K562 (cell line): ENCODE measurements around the gene KCTD15. TPM values are rescaled to one million over a fixed set of nuclear protein-coding genes. Genes with fewer than 3 reads are reported as not detected.

Experiments
- ATAC-seq: fragments of 200-7000 bp; cut with Tn5 transposase; 3 replicates; pipeline ENCODE4 v1.9.1; 2020; ENCODE audit warnings: moderate library complexity
- BruUV-seq: library from RNA; stranded (reverse); fragments of 400-500 nt; replicated peaks from 2 replicates; lab custom pipeline; 2021; lab: Mats Ljungman, UMichigan
- CTCF ChIA-PET: fragments of 300-600 bp; formaldehyde crosslinking; extraction: SDS; loops from one replicate; lab custom pipeline; 2021; ENCODE audit warnings: low intra/inter-chr PET ratio; lab: Yijun Ruan, JAX
- POLR2A ChIA-PET: fragments of 300-600, 350-650 bp; sonication (Branson Sonifier 250); formaldehyde crosslinking; extraction: SDS; loops from one replicate; lab custom pipeline; 2021; ENCODE audit warnings: antibody characterized with exemption, inconsistent platforms; lab: Yijun Ruan, JAX
- DNase-seq, 4 experiments: peaks; one replicate each; pipeline versions ENCODE4 v3.0.0 to v3.0.0-alpha.2; 2011 to 2018; ENCODE audit warnings: low spot score in 3 of 4, mixed read lengths in 3 of 4; ENCODE audit errors: extremely low read depth in 1 of 4
- FAIRE-seq: peaks from 2 replicates; lab custom pipeline; 2011; peaks lifted over from hg19 to GRCh38; lab: Jason Lieb, UNC
- H2AFZ ChIP-seq: 2 replicates; pipeline ENCODE4 v1.6.0; 2011; ENCODE audit warnings: low read depth, low read length, control low read depth, inconsistent platforms
- H3K27ac ChIP-seq: fragments of 200-600 bp; 3 replicates; pipeline ENCODE4 v1.8.0; 2011; ENCODE audit warnings: low read depth, mild to moderate bottlenecking, control low read depth, inconsistent platforms, low read length, moderate library complexity, mixed read lengths; ENCODE audit errors: extremely low read depth
- H3K27me3 ChIP-seq, 2 experiments: fragments of 300-600 bp in 1 of 2; 2 replicates in 1 of 2; 3 replicates in 1 of 2; pipeline versions ENCODE4 v1.6.0 to v1.8.0; 2011; ENCODE audit warnings: inconsistent platforms in 2 of 2, low read length in 2 of 2, mild to moderate bottlenecking in 1 of 2, mixed read lengths in 1 of 2, moderate library complexity in 1 of 2; ENCODE audit not compliant: control insufficient read depth in 2 of 2, insufficient read depth in 2 of 2
- H3K36me3 ChIP-seq: fragments of 300-600 bp; 3 replicates; pipeline ENCODE4 v1.8.0; 2011; ENCODE audit warnings: mild to moderate bottlenecking, low read length, inconsistent platforms; ENCODE audit not compliant: control insufficient read depth, insufficient read depth
- H3K4me1 ChIP-seq, 2 experiments: fragments of 200-600 bp in 1 of 2; replicated peaks in 1 of 2; 2 replicates in 1 of 2; 3 replicates in 1 of 2; pipeline versions ENCODE4 v1.5.1 to v1.8.0; 2011; ENCODE audit warnings: inconsistent platforms in 2 of 2, low read length in 2 of 2, mild to moderate bottlenecking in 1 of 2, mixed read lengths in 1 of 2, moderate library complexity in 1 of 2; ENCODE audit not compliant: control insufficient read depth in 2 of 2, insufficient read depth in 2 of 2
- H3K4me2 ChIP-seq: 2 replicates; pipeline ENCODE4 v1.6.1; 2011; ENCODE audit warnings: low read length, control low read depth, inconsistent platforms, mixed read lengths; ENCODE audit not compliant: insufficient read depth
- H3K4me3 ChIP-seq: fragments of 200-600 bp; sonication (generic), shearing (Covaris generic); 2 replicates; pipeline ENCODE4 v1.5.1; 2016; ENCODE audit warnings: control low read depth, inconsistent platforms
- H3K79me2 ChIP-seq: fragments of 200-600 bp; 3 replicates; pipeline ENCODE4 v1.8.0; 2011; ENCODE audit warnings: low read length, inconsistent platforms; ENCODE audit not compliant: control insufficient read depth, insufficient read depth
- H3K9ac ChIP-seq, 2 experiments: 2 replicates each; pipeline versions ENCODE4 v1.6.0 to v1.6.1; 2011; ENCODE audit warnings: low read depth in 2 of 2, low read length in 2 of 2, control low read depth in 1 of 2, inconsistent platforms in 1 of 2, mild to moderate bottlenecking in 1 of 2, mixed read lengths in 1 of 2; ENCODE audit not compliant: insufficient read depth in 1 of 2
- H3K9me1 ChIP-seq: one replicate; pipeline ENCODE4 v1.6.0; 2011; ENCODE audit warnings: inconsistent platforms, mild to moderate bottlenecking, low read length, moderate library complexity; ENCODE audit not compliant: control insufficient read depth, insufficient read depth
- H3K9me3 ChIP-seq: replicated peaks from 2 replicates; pipeline ENCODE4 v1.5.1; 2011; ENCODE audit warnings: low read depth, low read length, inconsistent platforms; ENCODE audit not compliant: control insufficient read depth, insufficient read depth
- H4K20me1 ChIP-seq: replicated peaks from 2 replicates; pipeline ENCODE4 v1.6.1; 2011; ENCODE audit warnings: low read length, inconsistent platforms, mixed read lengths; ENCODE audit not compliant: control insufficient read depth, insufficient read depth
- ADNP ChIP-seq: fragments of 200-800 bp; sonication (Bioruptor generic); IDR thresholded peaks from 2 replicates; pipeline ENCODE4 v1.6.1; 2016; ENCODE audit warnings: missing genetic modification characterization, missing compliant biosample characterization
- CBX5 ChIP-seq: IDR thresholded peaks from 2 replicates; pipeline ENCODE4 v1.6.1; 2014; ENCODE audit warnings: low read depth, borderline replicate concordance
- ETV5 ChIP-seq: sonication (generic); formaldehyde crosslinking; IDR thresholded peaks from 2 replicates; pipeline ENCODE4 v1.4.0; 2020; ENCODE audit warnings: low read depth, mild to moderate bottlenecking, missing genetic modification reagents
- FOS ChIP-seq: IDR thresholded peaks from 3 replicates; pipeline ENCODE4 v1.6.1; 2011; ENCODE audit not compliant: insufficient read length; ENCODE audit errors: extremely low read depth
- GATAD2A ChIP-seq: fragments of 450-650 bp; IDR thresholded peaks from 2 replicates; pipeline ENCODE4 v1.6.1; 2017
- LCOR ChIP-seq: sonication (generic); formaldehyde crosslinking; IDR thresholded peaks from 2 replicates; pipeline ENCODE4 v1.8.0; 2022; ENCODE audit warnings: mild to moderate bottlenecking, missing genetic modification reagents
- NBN ChIP-seq: fragments of 450-650 bp; IDR thresholded peaks from 2 replicates; pipeline ENCODE4 v1.6.1; 2016; ENCODE audit warnings: low read depth, mild to moderate bottlenecking
- NFIC ChIP-seq: fragments of 450-650 bp; IDR thresholded peaks from 2 replicates; pipeline ENCODE4 v1.6.1; 2017; ENCODE audit warnings: mild to moderate bottlenecking, inconsistent platforms
- PHB ChIP-seq: fragments of 250-450 bp; sonication (Bioruptor Pico); IDR thresholded peaks from 2 replicates; pipeline ENCODE4 v1.5.0; 2021
- SRSF1 ChIP-seq: fragments of 200-400 bp; formaldehyde crosslinking; IDR thresholded peaks from 2 replicates; pipeline ENCODE4 v1.6.1; 2017; ENCODE audit warnings: mild to moderate bottlenecking, low read depth, low read length, moderate library complexity
- ZNF133 ChIP-seq: fragments of 250-450 bp; sonication (Bioruptor Pico); IDR thresholded peaks from 2 replicates; pipeline ENCODE4 v1.4.0; 2020; ENCODE audit warnings: mild to moderate bottlenecking
- ZNF696 ChIP-seq: fragments of 250-450 bp; sonication (Bioruptor Pico); conservative IDR thresholded peaks from 2 replicates; pipeline ENCODE4 v1.4.0; 2020; ENCODE audit warnings: mild to moderate bottlenecking, moderate library complexity
- WGBS: fragments of 100-300 bp; shearing (Covaris generic); methylation state at CpG from one replicate; pipeline ENCODE4 v1.1.6; 2016; ENCODE audit warnings: low coverage, mixed read lengths; ENCODE audit not compliant: insufficient coverage; ENCODE audit errors: missing lambda C conversion rate; 5-methylcytosine and 5-hydroxymethylcytosine counted together
- in situ Hi-C: fragments of 300-500 bp; cut with MboI; formaldehyde crosslinking; loops from 4 replicates; pipeline ENCODE4 v1.15.0; 2018; ENCODE audit warnings: inconsistent platforms, mixed read lengths
- intact Hi-C: fragments of 100-400 bp; cut with micrococcal nuclease; formaldehyde crosslinking; loops from 2 replicates; pipeline ENCODE4 v1.14.2; 2022
- polyA plus RNA-seq, 8 experiments: library from polyadenylated mRNA; depleted of rRNA in 4 of 8; stranded (reverse) in 5 of 8; unstranded in 3 of 8; fragments of >200 nt; fragmentation: Nextera tagmentation in 2 of 8; fragmentation: Illumina TruSeq in 1 of 8; extraction: Ambion mirVana in 2 of 8; extraction: Trizol in 1 of 8; gene quantifications; 2 replicates each; pipeline versions ENCODE4 v1.2.1 to v1.2.3, GENCODE V29; 2011 to 2014; ENCODE audit warnings: inconsistent platforms in 1 of 8, missing spikeins in 1 of 8
- total RNA-seq, 7 experiments: library from RNA; depleted of rRNA in 6 of 7; stranded (reverse); fragments of >200 nt in 6 of 7; fragmentation: Illumina TruSeq in 2 of 7; extraction: Trizol in 2 of 7; gene quantifications; 2 replicates each; pipeline versions ENCODE4 v1.2.1 to v1.2.3, GENCODE V29; 2011 to 2021; ENCODE audit warnings: low replicate concordance in 1 of 7
- TF ChIP-seq, protein P1 (sequence below): fragments of 250-450 bp; sonication (Bioruptor Pico); IDR thresholded peaks from 2 replicates; pipeline ENCODE4 v1.5.0; 2021; ENCODE audit warnings: mild to moderate bottlenecking, moderate library complexity
- TF ChIP-seq, protein P2 (sequence below): fragments of 450-650 bp; IDR thresholded peaks from 2 replicates; pipeline ENCODE4 v1.6.1; 2017; ENCODE audit warnings: mild to moderate bottlenecking, moderate library complexity

Gene KCTD15
- total and polyA plus RNA-seq, 9 of the 15 experiments (the other 6 are each of a cell fraction or from before 2014, with no cell fraction given): 1.7 to 49.0 (median 11.8) TPM

DNA sequence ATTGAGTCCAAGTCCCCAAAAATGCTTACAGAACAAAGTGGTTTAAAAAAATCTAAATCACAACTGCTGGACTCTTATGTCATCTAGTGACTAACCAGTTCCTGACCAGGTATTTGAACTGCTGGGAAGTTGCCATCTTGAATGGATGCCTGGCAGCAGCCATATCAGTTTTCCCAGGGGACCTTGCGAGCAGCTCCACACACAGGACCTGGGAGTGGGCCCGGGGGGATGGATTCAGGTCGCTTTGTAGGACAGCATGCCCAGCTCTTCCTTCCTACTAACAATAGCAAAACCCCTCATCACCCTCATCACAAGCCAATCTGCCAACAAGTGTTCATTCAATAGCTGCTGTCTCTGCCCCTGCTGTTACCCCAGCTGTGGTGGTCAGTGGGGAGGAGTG, 65.3 kb downstream of the KCTD15 start:
- no peak overlapping the region for H3K9ac ChIP-seq
- POLR2A ChIA-PET: no interaction called here
- H3K4me2 ChIP-seq: no peak overlapping the region
- peaks cover 0 to 16% of the 10 kb centered on the region in 2 experiments; a peak in 2 of 5 replicates for H3K27me3 ChIP-seq
- no peaks in the 10 kb centered on the region for H3K4me1 ChIP-seq
- CTCF ChIA-PET: no interaction called here
- in situ Hi-C loops (no loop called here), intact Hi-C loops (no loop called here)
- H3K27ac ChIP-seq: no peak overlapping the region
- TF ChIP-seq ZNF696 (CRISPR knock-in tag): no peak
- no peak for TF ChIP-seq CBX5
- TF ChIP-seq FOS: no peak
- TF ChIP-seq ZNF133 (CRISPR knock-in tag): no peak
- no peak overlapping the region for H3K4me3 ChIP-seq
- H3K36me3 ChIP-seq: no peaks in the 10 kb centered on the region
- no TSS peak for BruUV-seq
- ATAC-seq (no peak), FAIRE-seq (no peak), DNase-seq (no peak)
- 0 out of 2 replicates have a peak, but pooled peaks cover 3% of the 10 kb centered on the region for H4K20me1 ChIP-seq
- H3K9me3 ChIP-seq: no peaks in the 10 kb centered on the region
- no peaks in the 10 kb centered on the region for H3K79me2 ChIP-seq
- no peaks in the 10 kb centered on the region for H3K9me1 ChIP-seq
- H2AFZ ChIP-seq: no peak overlapping the region
- 0% methylated on average over 3 of the region's 3 CpGs for WGBS

GRCh38 chr19:33862981-33863380, 66.3 kb downstream of the KCTD15 start:
- no peak for DNase-seq
- H3K36me3 ChIP-seq: no peaks in the 10 kb centered on the region
- ChIA-PET POLR2A (interaction anchor here (0.7 kb wide), 1 partner anchor 66 kb away, joined by 3 read pairs; no protein-coding TSS in a partner anchor), CTCF (no interaction called here)
- H3K4me1 ChIP-seq: no peaks in the 10 kb centered on the region
- intact Hi-C loops: no loop called here
- no peak overlapping the region for H3K9ac ChIP-seq
- H3K27me3 ChIP-seq: peaks cover 4 to 17% of the 10 kb centered on the region in 2 experiments; a peak in 3 of 5 replicates
- H2AFZ ChIP-seq: no peak overlapping the region
- no peak overlapping the region for H3K27ac ChIP-seq
- no peaks in the 10 kb centered on the region for H3K79me2 ChIP-seq
- H3K4me3 ChIP-seq: no peak overlapping the region
- FAIRE-seq: no peak
- WGBS: 0% methylated on average over 4 of the region's 4 CpGs
- H4K20me1 ChIP-seq: 0 out of 2 replicates have a peak, but pooled peaks cover 3% of the 10 kb centered on the region
- no peak for ATAC-seq
- no TSS peak for BruUV-seq
- in situ Hi-C loops: no loop called here
- no peaks in the 10 kb centered on the region for H3K9me3 ChIP-seq
- no peak overlapping the region for H3K4me2 ChIP-seq
- no peaks in the 10 kb centered on the region for H3K9me1 ChIP-seq
- no peak for TF ChIP-seq NBN
- no peak for TF ChIP-seq PHB (CRISPR knock-in tag)
- TF ChIP-seq, protein P1, sequence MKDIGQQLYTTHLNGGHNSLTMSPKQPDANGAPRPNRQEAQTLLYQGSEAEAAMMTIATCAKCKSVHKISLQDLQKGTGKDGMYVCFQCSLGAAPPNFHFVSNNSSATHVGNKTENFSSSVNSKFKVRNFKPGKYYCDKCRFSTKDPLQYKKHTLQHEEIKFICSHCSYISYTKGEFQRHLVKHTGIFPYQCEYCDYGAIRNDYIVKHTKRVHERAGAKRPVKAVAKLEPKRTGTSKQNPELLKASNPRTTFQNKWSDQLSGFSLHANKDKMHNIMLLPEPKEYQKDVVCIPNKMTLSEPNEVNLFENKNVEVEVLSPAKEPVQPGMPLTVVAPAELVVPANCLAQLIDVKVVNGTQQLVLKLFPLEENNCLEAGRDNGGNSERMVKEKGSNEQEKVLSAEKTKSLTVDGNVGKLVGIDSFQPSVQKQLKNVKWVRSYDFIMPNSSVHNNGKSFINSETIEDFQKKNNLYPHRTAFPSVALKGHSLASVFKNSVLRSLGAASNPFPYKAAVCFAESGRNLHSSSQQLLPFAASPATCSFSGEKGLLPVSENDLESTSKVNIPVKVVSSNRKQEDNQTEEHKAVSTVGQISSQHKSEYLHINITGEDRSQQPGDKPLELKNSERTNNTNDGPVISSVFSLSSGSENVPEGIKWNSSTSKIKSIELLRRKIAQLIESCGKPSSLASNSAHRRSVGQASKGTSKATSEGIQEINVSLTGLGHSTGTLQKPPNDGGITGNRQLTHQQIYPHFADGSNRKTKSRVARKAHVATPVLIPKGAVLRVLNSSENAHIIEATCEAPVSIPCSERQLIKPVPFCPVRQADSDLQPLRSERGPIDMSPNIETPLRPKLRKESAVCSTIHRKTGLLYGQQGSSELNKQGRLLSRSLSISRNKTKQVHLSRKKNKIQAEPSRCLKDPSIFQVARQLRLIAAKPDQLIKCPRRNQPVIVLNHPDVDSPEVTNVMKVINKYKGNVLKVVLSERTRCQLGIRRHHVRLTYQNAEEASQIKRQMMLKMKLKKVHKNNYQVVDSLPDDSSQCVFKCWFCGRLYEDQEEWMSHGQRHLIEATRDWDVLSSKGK (CRISPR knock-in tag): no peak
- no peak for TF ChIP-seq ADNP
- no peak for TF ChIP-seq NFIC
- no peak for TF ChIP-seq SRSF1
- TF ChIP-seq GATAD2A: no peak
- TF ChIP-seq, protein P2, sequence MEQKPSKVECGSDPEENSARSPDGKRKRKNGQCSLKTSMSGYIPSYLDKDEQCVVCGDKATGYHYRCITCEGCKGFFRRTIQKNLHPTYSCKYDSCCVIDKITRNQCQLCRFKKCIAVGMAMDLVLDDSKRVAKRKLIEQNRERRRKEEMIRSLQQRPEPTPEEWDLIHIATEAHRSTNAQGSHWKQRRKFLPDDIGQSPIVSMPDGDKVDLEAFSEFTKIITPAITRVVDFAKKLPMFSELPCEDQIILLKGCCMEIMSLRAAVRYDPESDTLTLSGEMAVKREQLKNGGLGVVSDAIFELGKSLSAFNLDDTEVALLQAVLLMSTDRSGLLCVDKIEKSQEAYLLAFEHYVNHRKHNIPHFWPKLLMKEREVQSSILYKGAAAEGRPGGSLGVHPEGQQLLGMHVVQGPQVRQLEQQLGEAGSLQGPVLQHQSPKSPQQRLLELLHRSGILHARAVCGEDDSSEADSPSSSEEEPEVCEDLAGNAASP: no peak
- no peak for TF ChIP-seq LCOR (CRISPR knock-in tag)
- TF ChIP-seq ETV5: no peak
